Skeletal muscle satellite cell (primary cell): ENCODE measurements around the gene SHC2.

Experiments used
- H3K27me3 ChIP-seq: 2 replicates; pipeline ENCODE4 v1.7.0; 2013; ENCODE audit warnings: low read length; ENCODE audit not compliant: control insufficient read depth, insufficient read depth
- H3K36me3 ChIP-seq: 2 replicates; pipeline ENCODE4 v1.7.0; 2013; ENCODE audit warnings: mild to moderate bottlenecking, control low read depth, low read length; ENCODE audit not compliant: insufficient read depth
- H3K4me1 ChIP-seq: 2 replicates; pipeline ENCODE4 v1.7.0; 2013; ENCODE audit warnings: low read length; ENCODE audit not compliant: control insufficient read depth, insufficient read depth
- H3K4me2 ChIP-seq: 2 replicates; pipeline ENCODE4 v1.7.0; 2013; ENCODE audit warnings: mild to moderate bottlenecking, low read length
- H3K4me3 ChIP-seq: 2 replicates; pipeline ENCODE4 v1.7.0; 2013; ENCODE audit warnings: low read length
- H3K9ac ChIP-seq: 2 replicates; pipeline ENCODE4 v1.7.0; 2013; ENCODE audit warnings: mild to moderate bottlenecking, low read depth, low read length, moderate library complexity
- H3K9me3 ChIP-seq: replicated peaks from 2 replicates; pipeline ENCODE4 v1.7.0; 2013; ENCODE audit warnings: mild to moderate bottlenecking, control low read depth, low read length

The SHC2 gene

GRCh38 chr19:475360-475759 is 14.5 kb upstream of the SHC2 start:
- no peak overlapping the region for H3K4me2 ChIP-seq
- H3K4me3 ChIP-seq, result no peak overlapping the region
- no peaks in the 10 kb centered on the region for H3K36me3 ChIP-seq
- peaks cover 10% of the 10 kb centered on the region for H3K4me1 ChIP-seq
- no peaks in the 10 kb centered on the region for H3K27me3 ChIP-seq
- H3K9ac ChIP-seq, result no peak overlapping the region
- no peaks in the 10 kb centered on the region for H3K9me3 ChIP-seq

GRCh38 chr19:474126-475078 is 13.6 kb upstream of the SHC2 start:
- peaks cover 7% of the 10 kb centered on the region for H3K4me1 ChIP-seq
- H3K4me3 ChIP-seq, result no peak overlapping the region
- no peak overlapping the region for H3K9ac ChIP-seq
- no peaks in the 10 kb centered on the region for H3K36me3 ChIP-seq
- no peaks in the 10 kb centered on the region for H3K9me3 ChIP-seq
- no peak overlapping the region for H3K4me2 ChIP-seq
- no peaks in the 10 kb centered on the region for H3K27me3 ChIP-seq

GRCh38 chr19:472005-472858 is 11.4 kb upstream of the SHC2 start:
- no peak overlapping the region for H3K4me3 ChIP-seq
- no peaks in the 10 kb centered on the region for H3K36me3 ChIP-seq
- no peak overlapping the region for H3K4me2 ChIP-seq
- H3K4me1 ChIP-seq, result peaks cover 7% of the 10 kb centered on the region
- H3K9me3 ChIP-seq, result no peaks in the 10 kb centered on the region
- no peak overlapping the region for H3K9ac ChIP-seq
- no peaks in the 10 kb centered on the region for H3K27me3 ChIP-seq

- Histone ChIP-seq H3K36me3 (no peaks in the 10 kb centered on the region), H3K27me3 (no peaks in the 10 kb centered on the region)
Measured at GRCh38 chr19:470701-471100, 9.9 kb upstream of the SHC2 start.

GRCh38 chr19:469833-470232 is 9.0 kb upstream of the SHC2 start:
- Histone ChIP-seq H3K36me3 (no peaks in the 10 kb centered on the region), H3K4me2 (no peak overlapping the region), H3K27me3 (no peaks in the 10 kb centered on the region), H3K9ac (no peak overlapping the region), H3K9me3 (no peaks in the 10 kb centered on the region), H3K4me1 (peaks cover 7% of the 10 kb centered on the region), H3K4me3 (no peak overlapping the region)

More at GRCh38 chr19:470701-471100, 9.9 kb upstream of the SHC2 start:
- H3K4me3 ChIP-seq, result no peak overlapping the region
- H3K9me3 ChIP-seq, result no peaks in the 10 kb centered on the region
- H3K4me2 ChIP-seq, result no peak overlapping the region
- H3K4me1 ChIP-seq, result peaks cover 7% of the 10 kb centered on the region
- H3K9ac ChIP-seq, result no peak overlapping the region

GRCh38 chr19:468587-469256 is 7.9 kb upstream of the SHC2 start:
- Histone ChIP-seq H3K27me3 (no peaks in the 10 kb centered on the region), H3K36me3 (no peaks in the 10 kb centered on the region), H3K4me3 (no peak overlapping the region), H3K9me3 (no peaks in the 10 kb centered on the region), H3K9ac (no peak overlapping the region), H3K4me2 (no peak overlapping the region), H3K4me1 (peaks cover 7% of the 10 kb centered on the region)

GRCh38 chr19:467554-467953 is 6.7 kb upstream of the SHC2 start:
- H3K9me3 ChIP-seq, result no peaks in the 10 kb centered on the region
- no peak overlapping the region for H3K4me2 ChIP-seq
- H3K4me1 ChIP-seq, result peaks cover 5% of the 10 kb centered on the region
- no peak overlapping the region for H3K4me3 ChIP-seq
- H3K9ac ChIP-seq, result no peak overlapping the region
- H3K27me3 ChIP-seq, result peaks cover 7% of the 10 kb centered on the region
- H3K36me3 ChIP-seq, result no peaks in the 10 kb centered on the region

- no peaks in the 10 kb centered on the region for H3K9me3 ChIP-seq
- peaks cover 17% of the 10 kb centered on the region for H3K27me3 ChIP-seq
- H3K4me2 ChIP-seq, result no peak overlapping the region
- H3K9ac ChIP-seq, result no peak overlapping the region
- no peak overlapping the region for H3K4me3 ChIP-seq
- H3K36me3 ChIP-seq, result no peaks in the 10 kb centered on the region
- H3K4me1 ChIP-seq, result no peaks in the 10 kb centered on the region
Measured at GRCh38 chr19:465056-465816, 4.4 kb upstream of the SHC2 start.

GRCh38 chr19:464208-464545 is 3.3 kb upstream of the SHC2 start:
- Histone ChIP-seq H3K36me3 (no peaks in the 10 kb centered on the region), H3K4me3 (no peak overlapping the region), H3K9me3 (no peaks in the 10 kb centered on the region), H3K9ac (no peak overlapping the region), H3K27me3 (peaks cover 24% of the 10 kb centered on the region), H3K4me1 (no peaks in the 10 kb centered on the region), H3K4me2 (no peak overlapping the region)

GRCh38 chr19:463483-464207 is 2.8 kb upstream of the SHC2 start:
- Histone ChIP-seq H3K27me3 (peaks cover 24% of the 10 kb centered on the region), H3K4me1 (no peaks in the 10 kb centered on the region), H3K4me3 (no peak overlapping the region), H3K36me3 (no peaks in the 10 kb centered on the region), H3K4me2 (no peak overlapping the region), H3K9me3 (no peaks in the 10 kb centered on the region), H3K9ac (no peak overlapping the region)
